HG02642 (cell line): ENCODE measurements around the gene MEGF10.
"Not testable (repeated sequence)": the region's sequence is repeated elsewhere in the genome, so short reads cannot be mapped to it uniquely, and the experiment has no call there.

Experiments
- ATAC-seq: cut with Tn5 transposase; IDR thresholded peaks from one replicate; pipeline ENCODE4 v1.9.1; 2021; ENCODE audit warnings: mild to moderate bottlenecking; ENCODE audit not compliant: unreplicated experiment, poor library complexity

MEGF10 gene

GRCh38 chr5:127290019-127290945, at the start of gene MEGF10:
MEGF10 (plus strand) TSS chr5:127290796; CDS start chr5:127331309, 40,513 bp downstream.
- no peak for ATAC-seq

GRCh38 chr5:127243011-127243410, 47.6 kb upstream of the MEGF10 start:
- ATAC-seq: no peak

GRCh38 chr5:127254729-127255284, 35.8 kb upstream of the MEGF10 start:
- ATAC-seq: no peak

- ATAC-seq: no peak
These were observed 33.6 kb upstream of the MEGF10 start for GRCh38 chr5:127256886-127257597.

GRCh38 chr5:127260686-127261085, 29.9 kb upstream of the MEGF10 start:
- no peak for ATAC-seq

GRCh38 chr5:127265473-127265872, 25.1 kb upstream of the MEGF10 start:
- not testable (repeated sequence) for ATAC-seq

- ATAC-seq: not testable (repeated sequence)
These were observed 22.3 kb upstream of the MEGF10 start for GRCh38 chr5:127268342-127268741.

GRCh38 chr5:127270713-127271112, 19.9 kb upstream of the MEGF10 start:
- ATAC-seq: not testable (repeated sequence)

GRCh38 chr5:127275641-127276193, 14.9 kb upstream of the MEGF10 start:
- no peak for ATAC-seq

GRCh38 chr5:127280491-127281220, 9.9 kb upstream of the MEGF10 start:
- no peak for ATAC-seq

GRCh38 chr5:127281609-127282008, 9.0 kb upstream of the MEGF10 start:
- ATAC-seq: no peak

GRCh38 chr5:127288676-127289075, 1.9 kb upstream of the MEGF10 start:
- no peak for ATAC-seq

GRCh38 chr5:127290946-127291693, 524 bp downstream of the MEGF10 start:
- ATAC-seq: no peak

- ATAC-seq: no peak
These were observed 1.6 kb downstream of the MEGF10 start for GRCh38 chr5:127292030-127292735.

GRCh38 chr5:127293373-127293772, 2.8 kb downstream of the MEGF10 start:
- ATAC-seq: no peak

- ATAC-seq: no peak
These were observed 4.2 kb downstream of the MEGF10 start for GRCh38 chr5:127294829-127295228.

- ATAC-seq: no peak
These were observed 4.9 kb downstream of the MEGF10 start for GRCh38 chr5:127295454-127295853.

GRCh38 chr5:127296321-127296720, 5.7 kb downstream of the MEGF10 start:
- no peak for ATAC-seq

- ATAC-seq: not testable (repeated sequence)
These were observed 6.3 kb downstream of the MEGF10 start for GRCh38 chr5:127296894-127297293.
